Endothelial cell of umbilical vein (primary cell): ENCODE results near the gene RTKN. TPM values are rescaled to one million over a fixed set of nuclear protein-coding genes. Genes with fewer than 3 reads are reported as not detected.

ENCODE experiments used
- BruUV-seq: library from RNA; stranded (reverse); fragments of 400-500 nt; replicated peaks from 2 replicates; lab custom pipeline; 2021; lab: Mats Ljungman, UMichigan
- CTCF ChIA-PET: fragments of 300-600, 350-600 bp; sonication (Branson Sonifier 250); formaldehyde crosslinking; loops from one replicate; lab custom pipeline; 2021; ENCODE audit warnings: antibody characterized with exemption, inconsistent platforms; lab: Charles Lee
- POLR2A ChIA-PET: fragments of 300-600, 350-600 bp; sonication (Branson Sonifier 250); formaldehyde crosslinking; loops from one replicate; lab custom pipeline; 2021; ENCODE audit warnings: antibody characterized with exemption, inconsistent platforms; lab: Charles Lee
- DNase-seq: peaks from one replicate; pipeline ENCODE4 v3.0.0-alpha.2; 2011; ENCODE audit warnings: low read depth, low spot score
- FAIRE-seq: peaks from 2 replicates; lab custom pipeline; 2011; peaks lifted over from hg19 to GRCh38; lab: Jason Lieb, UNC
- H2AFZ ChIP-seq: 2 replicates; pipeline ENCODE4 v1.6.0; 2012; ENCODE audit warnings: low read depth, low read length, control low read depth, inconsistent platforms
- H3K27ac ChIP-seq: 2 replicates; pipeline ENCODE4 v1.5.1; 2011; ENCODE audit warnings: low read depth, mild to moderate bottlenecking, control low read depth, low read length, moderate library complexity; ENCODE audit not compliant: insufficient read depth
- H3K27me3 ChIP-seq, 2 experiments: 2 replicates each; pipeline versions ENCODE4 v1.6.0 to v1.6.1; 2011; ENCODE audit warnings: low read length in 2 of 2, mixed read lengths in 1 of 2; ENCODE audit not compliant: control insufficient read depth in 2 of 2, insufficient read depth in 2 of 2
- H3K36me3 ChIP-seq, 2 experiments: 2 replicates in 1 of 2; 3 replicates in 1 of 2; pipeline ENCODE4 v1.5.1; 2011; ENCODE audit warnings: low read length in 2 of 2, mild to moderate bottlenecking in 1 of 2, moderate library complexity in 1 of 2; ENCODE audit not compliant: control insufficient read depth in 2 of 2, insufficient read depth in 2 of 2; ENCODE audit errors: extremely low read depth in 1 of 2
- H3K4me1 ChIP-seq: 3 replicates; pipeline ENCODE4 v1.5.1; 2011; ENCODE audit warnings: mild to moderate bottlenecking, low read length; ENCODE audit not compliant: control insufficient read depth, insufficient read depth; ENCODE audit errors: extremely low read depth
- H3K4me2 ChIP-seq: 2 replicates; pipeline ENCODE4 v1.6.1; 2011; ENCODE audit warnings: low read length, control low read depth, mixed read lengths; ENCODE audit not compliant: insufficient read depth
- H3K4me3 ChIP-seq, 3 experiments: fragments of 200-600 bp in 1 of 3; sonication (generic), shearing (Covaris generic) in 1 of 3; replicated peaks in 1 of 3; 2 replicates each; pipeline ENCODE4 v1.5.1; 2011 to 2016; ENCODE audit warnings: control low read depth in 3 of 3, low read length in 3 of 3, mild to moderate bottlenecking in 2 of 3, inconsistent platforms in 1 of 3, low read depth in 1 of 3, moderate library complexity in 1 of 3; ENCODE audit not compliant: insufficient read depth in 1 of 3
- H3K79me2 ChIP-seq: 2 replicates; pipeline ENCODE4 v1.6.0; 2012; ENCODE audit warnings: low read length, inconsistent platforms; ENCODE audit not compliant: control insufficient read depth, insufficient read depth
- H3K9ac ChIP-seq: replicated peaks from 2 replicates; pipeline ENCODE3; 2011; ENCODE audit warnings: low read length, control low read depth; ENCODE audit not compliant: insufficient read depth; ENCODE audit errors: extremely low read depth
- H3K9me1 ChIP-seq: replicated peaks from 3 replicates; pipeline ENCODE4 v1.6.0; 2011; ENCODE audit warnings: mild to moderate bottlenecking, low read length; ENCODE audit not compliant: control insufficient read depth, insufficient read depth; ENCODE audit errors: extremely low read depth
- H3K9me3 ChIP-seq: replicated peaks from 2 replicates; pipeline ENCODE4 v1.5.1; 2012; ENCODE audit warnings: low read length, inconsistent platforms; ENCODE audit not compliant: control insufficient read depth, insufficient read depth
- H4K20me1 ChIP-seq: replicated peaks from 2 replicates; pipeline ENCODE3; 2011; ENCODE audit warnings: mild to moderate bottlenecking, low read length; ENCODE audit not compliant: control insufficient read depth, insufficient read depth; ENCODE audit errors: extremely low read depth
- EZH2 ChIP-seq: IDR thresholded peaks from 2 replicates; pipeline ENCODE4 v1.6.1; 2012; ENCODE audit warnings: borderline replicate concordance, low read depth, mild to moderate bottlenecking, moderate library complexity, low read length, inconsistent platforms; ENCODE audit not compliant: severe bottlenecking
- FOS ChIP-seq: IDR thresholded peaks from 2 replicates; pipeline ENCODE4 v1.6.1; 2011; ENCODE audit warnings: mild to moderate bottlenecking, low read length, moderate library complexity, borderline replicate concordance; ENCODE audit not compliant: insufficient read depth
- GATA2 ChIP-seq: IDR thresholded peaks from 2 replicates; pipeline ENCODE4 v1.7.0; 2011; ENCODE audit warnings: low read depth, mild to moderate bottlenecking, moderate library complexity, mixed read lengths, low read length; ENCODE audit not compliant: insufficient read length, insufficient read depth
- JUN ChIP-seq: IDR thresholded peaks from 2 replicates; pipeline ENCODE4 v1.6.1; 2011; ENCODE audit warnings: borderline replicate concordance, low read depth; ENCODE audit not compliant: insufficient read length, insufficient read depth
- MYC ChIP-seq: IDR thresholded peaks from one replicate; pipeline ENCODE4 v1.6.1; 2011; ENCODE audit warnings: mild to moderate bottlenecking, low read depth, low read length
- POLR2A ChIP-seq: IDR thresholded peaks from 2 replicates; pipeline ENCODE4 v1.6.1; 2012; ENCODE audit warnings: low read depth, mild to moderate bottlenecking, control low read depth, low read length
- POLR2AphosphoS5 ChIP-seq: IDR thresholded peaks from 2 replicates; pipeline ENCODE4 v1.6.1; 2012; ENCODE audit warnings: low read depth, mild to moderate bottlenecking, control low read depth, low read length, moderate library complexity; ENCODE audit not compliant: insufficient read depth
- dilution Hi-C: fragments of 300-500 bp; cut with MboI; formaldehyde crosslinking; loops from one replicate; pipeline ENCODE4 v1.15.0; 2019; ENCODE audit warnings: low sequenced_read_pairs; ENCODE audit not compliant: extremely low pct_ligation_motif_present
- intact Hi-C: fragments of 100-400 bp; cut with micrococcal nuclease; formaldehyde crosslinking; loops from one replicate; pipeline ENCODE4 v1.10.0; 2022
- polyA plus RNA-seq, 4 experiments: library from polyadenylated mRNA; depleted of rRNA in 3 of 4; stranded (reverse) in 3 of 4; unstranded in 1 of 4; fragments of >200 nt; gene quantifications; 2 replicates each; pipeline versions ENCODE4 v1.2.1 to v1.2.3, GENCODE V29; 2011 to 2012; ENCODE audit warnings: missing spikeins in 1 of 4
- total RNA-seq: library from RNA; stranded (reverse); gene quantifications from 2 replicates; pipeline ENCODE4 v1.2.3, GENCODE V29; 2021
- TF ChIP-seq, protein P1 (sequence below), 2 donors: IDR thresholded peaks; 1 replicate in 1 of 2; 2 replicates in 1 of 2; pipeline ENCODE4 v1.5.1; 2011; ENCODE audit warnings: low read length in 2 of 2, mild to moderate bottlenecking in 2 of 2, moderate library complexity in 2 of 2, control low read depth in 1 of 2, inconsistent platforms in 1 of 2, low read depth in 1 of 2; ENCODE audit not compliant: insufficient read depth in 1 of 2; ENCODE audit errors: extremely low read depth in 1 of 2
- TF ChIP-seq, protein P2 (sequence below): IDR thresholded peaks from 2 replicates; pipeline ENCODE4 v1.6.1; 2011; ENCODE audit not compliant: insufficient read depth, insufficient read length

Gene RTKN
- total and polyA plus RNA-seq, 2 donors (not counting 3 experiments of a cell fraction or from before 2014, with no cell fraction given): 20.0 to 20.7 TPM

DNA sequence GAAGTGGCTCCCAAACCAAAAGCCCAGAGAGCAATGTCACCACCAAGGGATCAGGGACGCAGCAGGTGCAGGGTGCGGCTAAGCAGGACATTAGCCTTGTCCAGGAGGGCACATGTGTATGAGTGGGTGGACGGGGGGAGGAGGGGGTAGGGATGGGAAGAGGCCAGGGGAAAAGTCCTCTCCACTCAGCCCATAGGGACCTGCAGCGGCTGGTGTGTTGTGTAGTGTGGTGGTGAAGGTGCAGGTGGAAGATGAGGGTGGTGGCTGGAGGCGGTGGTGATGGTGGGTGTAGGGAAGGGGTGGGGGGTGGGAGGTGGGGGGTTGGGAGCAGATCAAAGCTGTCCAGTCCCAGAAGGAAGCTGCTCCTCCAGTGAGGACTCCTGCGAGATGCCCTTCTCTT, 24.0 kb downstream of the RTKN start:
- ChIA-PET CTCF (interaction anchor here (1.7 kb wide), 1 partner anchor 26 kb away, joined by 5 read pairs; no protein-coding TSS in a partner anchor), POLR2A (no interaction called here)
- Histone ChIP-seq H3K4me3 (no peak overlapping the region), H3K79me2 (no peaks in the 10 kb centered on the region), H3K27me3 (peaks cover 30 to 41% of the 10 kb centered on the region in 2 experiments), H3K27ac (no peak overlapping the region), H3K4me2 (no peak overlapping the region), H2AFZ (no peak overlapping the region), H3K9me1 (no peaks in the 10 kb centered on the region), H3K9ac (no peak overlapping the region), H3K36me3 (no peaks in the 10 kb centered on the region), H3K4me1 (peaks cover 15% of the 10 kb centered on the region), H3K9me3 (no peaks in the 10 kb centered on the region), H4K20me1 (no peaks in the 10 kb centered on the region)
- dilution Hi-C loops (no loop called here), intact Hi-C loops (no loop called here)
- FAIRE-seq: no peak
- TF ChIP-seq POLR2A (no peak), JUN (no peak)
- no peak for DNase-seq
- BruUV-seq: no TSS peak

DNA sequence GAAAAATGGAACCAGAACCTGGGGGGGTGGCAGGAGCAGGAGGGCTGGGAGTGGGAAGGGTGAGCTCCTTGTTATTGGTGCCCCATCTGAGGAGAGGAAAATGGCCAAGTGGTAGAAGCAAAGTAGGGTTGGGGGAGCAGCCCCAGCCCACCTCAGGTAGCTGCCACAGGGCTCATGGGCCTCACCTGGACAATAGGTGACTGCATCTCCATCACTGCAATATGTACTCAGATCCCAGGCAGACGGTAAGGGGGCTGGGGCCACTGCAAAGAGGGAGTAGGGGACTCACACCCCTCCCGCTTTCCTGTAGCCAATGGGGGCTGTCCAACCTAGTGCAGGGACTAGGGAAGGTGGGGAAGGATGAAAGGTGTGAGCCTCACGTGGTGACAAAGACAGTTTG, 24.5 kb downstream of the RTKN start:
- dilution Hi-C loops: no loop called here
- no peaks in the 10 kb centered on the region for H4K20me1 ChIP-seq
- no peak for DNase-seq
- no peak for TF ChIP-seq POLR2A
- TF ChIP-seq GATA2: no peak
- TF ChIP-seq EZH2: no peak
- TF ChIP-seq, protein P1, sequence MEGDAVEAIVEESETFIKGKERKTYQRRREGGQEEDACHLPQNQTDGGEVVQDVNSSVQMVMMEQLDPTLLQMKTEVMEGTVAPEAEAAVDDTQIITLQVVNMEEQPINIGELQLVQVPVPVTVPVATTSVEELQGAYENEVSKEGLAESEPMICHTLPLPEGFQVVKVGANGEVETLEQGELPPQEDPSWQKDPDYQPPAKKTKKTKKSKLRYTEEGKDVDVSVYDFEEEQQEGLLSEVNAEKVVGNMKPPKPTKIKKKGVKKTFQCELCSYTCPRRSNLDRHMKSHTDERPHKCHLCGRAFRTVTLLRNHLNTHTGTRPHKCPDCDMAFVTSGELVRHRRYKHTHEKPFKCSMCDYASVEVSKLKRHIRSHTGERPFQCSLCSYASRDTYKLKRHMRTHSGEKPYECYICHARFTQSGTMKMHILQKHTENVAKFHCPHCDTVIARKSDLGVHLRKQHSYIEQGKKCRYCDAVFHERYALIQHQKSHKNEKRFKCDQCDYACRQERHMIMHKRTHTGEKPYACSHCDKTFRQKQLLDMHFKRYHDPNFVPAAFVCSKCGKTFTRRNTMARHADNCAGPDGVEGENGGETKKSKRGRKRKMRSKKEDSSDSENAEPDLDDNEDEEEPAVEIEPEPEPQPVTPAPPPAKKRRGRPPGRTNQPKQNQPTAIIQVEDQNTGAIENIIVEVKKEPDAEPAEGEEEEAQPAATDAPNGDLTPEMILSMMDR (IDR thresholded peaks at IDR 0.05; ENCODE audit: extremely low read depth in 1 of 2, insufficient read depth in 1 of 2, low read depth in 1 of 2, low read length in 2 of 2): no peak
- TF ChIP-seq FOS: no peak
- no peak for TF ChIP-seq POLR2AphosphoS5
- TF ChIP-seq MYC: no peak
- TF ChIP-seq, protein P2, sequence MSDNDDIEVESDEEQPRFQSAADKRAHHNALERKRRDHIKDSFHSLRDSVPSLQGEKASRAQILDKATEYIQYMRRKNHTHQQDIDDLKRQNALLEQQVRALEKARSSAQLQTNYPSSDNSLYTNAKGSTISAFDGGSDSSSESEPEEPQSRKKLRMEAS: no peak
- TF ChIP-seq JUN: no peak
- H3K4me1 ChIP-seq: peaks cover 14% of the 10 kb centered on the region
- H3K4me2 ChIP-seq: no peak overlapping the region
- FAIRE-seq: no peak
- BruUV-seq: no TSS peak
- intact Hi-C loops: no loop called here
- H2AFZ ChIP-seq: no peak overlapping the region
- no peaks in the 10 kb centered on the region for H3K79me2 ChIP-seq
- POLR2A ChIA-PET: no interaction called here
- CTCF ChIA-PET: no interaction called here
- no peaks in the 10 kb centered on the region for H3K36me3 ChIP-seq
- H3K27me3 ChIP-seq: peaks cover 32 to 42% of the 10 kb centered on the region in 2 experiments
- no peak overlapping the region for H3K27ac ChIP-seq
- H3K4me3 ChIP-seq: no peak overlapping the region
- H3K9ac ChIP-seq: no peak overlapping the region
- no peaks in the 10 kb centered on the region for H3K9me1 ChIP-seq
- H3K9me3 ChIP-seq: no peaks in the 10 kb centered on the region
